ENCODE measurements around the gene SCG5.

SCG5 gene

GRCh38 chr15:32715276-32715675, 73.8 kb downstream of the SCG5 start:
- TF ChIP-seq CTCF (conservative IDR thresholded peaks at IDR 0.05; ENCODE audit: control insufficient read depth, insufficient read depth, low read depth, low read length): no peak
- no peak overlapping the region for H3K4me3 ChIP-seq (ENCODE audit: control insufficient read depth, low read depth, low read length)
- DNase-seq (ENCODE audit: low read depth): peak; percentile 59

GRCh38 chr15:32716216-32716914, 74.9 kb downstream of the SCG5 start:
- no peak for DNase-seq (ENCODE audit: low read depth)
- TF ChIP-seq CTCF (conservative IDR thresholded peaks at IDR 0.05; ENCODE audit: control insufficient read depth, insufficient read depth, low read depth, low read length): no peak
- no peak overlapping the region for H3K4me3 ChIP-seq (ENCODE audit: control insufficient read depth, low read depth, low read length)

- no peak for TF ChIP-seq CTCF (conservative IDR thresholded peaks at IDR 0.05; ENCODE audit: control insufficient read depth, insufficient read depth, low read depth, low read length)
- DNase-seq (ENCODE audit: low read depth): no peak
- H3K4me3 ChIP-seq (ENCODE audit: control insufficient read depth, low read depth, low read length): peak overlapping the region; percentile 65
These were observed 75.5 kb downstream of the SCG5 start for GRCh38 chr15:32716915-32717425.

GRCh38 chr15:32717426-32718226, 76.1 kb downstream of the SCG5 start, which contains the start of gene GREM1:
GREM1 (plus strand) TSS chr15:32718004; CDS start chr15:32730691, 12,687 bp downstream.
- TF ChIP-seq CTCF (conservative IDR thresholded peaks at IDR 0.05; ENCODE audit: control insufficient read depth, insufficient read depth, low read depth, low read length): no peak
- DNase-seq (ENCODE audit: low read depth): no peak
- peak within 1 kb of the TSS; percentile 65 for H3K4me3 ChIP-seq (ENCODE audit: control insufficient read depth, low read depth, low read length)

GRCh38 chr15:32718227-32718820, 76.8 kb downstream of the SCG5 start:
- no peak for TF ChIP-seq CTCF (conservative IDR thresholded peaks at IDR 0.05; ENCODE audit: control insufficient read depth, insufficient read depth, low read depth, low read length)
- H3K4me3 ChIP-seq (ENCODE audit: control insufficient read depth, low read depth, low read length): peak overlapping the region; percentile 65
- DNase-seq (ENCODE audit: low read depth): peak; percentile 41

GRCh38 chr15:32718821-32719716, 77.6 kb downstream of the SCG5 start:
- H3K4me3 ChIP-seq (ENCODE audit: control insufficient read depth, low read depth, low read length): peak overlapping the region; percentile 65
- no peak for DNase-seq (ENCODE audit: low read depth)

More at GRCh38 chr15:32718821-32719716, 77.6 kb downstream of the SCG5 start:
- TF ChIP-seq CTCF (conservative IDR thresholded peaks at IDR 0.05; ENCODE audit: control insufficient read depth, insufficient read depth, low read depth, low read length): no peak

Data from fibroblast of mammary gland (primary cell).